Coronary artery (tissue), 2 donors: Measurements from ENCODE around the gene BEAN1.
"Not testable (repeated sequence)": the region's sequence is repeated elsewhere in the genome, so short reads cannot be mapped to it uniquely, and the experiment has no call there.

Source experiments
- DNase-seq: peaks from one replicate; pipeline ENCODE4 v3.0.0-alpha.2; 2017; ENCODE audit warnings: low spot score
- H3K27ac ChIP-seq, 2 donors: fragments of 200-600 bp; sonication (generic); one replicate each; pipeline ENCODE4 v1.5.1; 2016 to 2019
- H3K4me3 ChIP-seq: fragments of 200-600 bp; sonication (generic); 2 replicates; pipeline ENCODE4 v1.5.1; 2016; ENCODE audit warnings: mild to moderate bottlenecking, moderate library complexity
- TF ChIP-seq, protein P1 (sequence below): fragments of 200-600 bp; sonication (generic); IDR thresholded peaks from one replicate; pipeline ENCODE4 v1.5.1; 2019; ENCODE audit warnings: antibody characterized with exemption

The BEAN1 gene

DNA sequence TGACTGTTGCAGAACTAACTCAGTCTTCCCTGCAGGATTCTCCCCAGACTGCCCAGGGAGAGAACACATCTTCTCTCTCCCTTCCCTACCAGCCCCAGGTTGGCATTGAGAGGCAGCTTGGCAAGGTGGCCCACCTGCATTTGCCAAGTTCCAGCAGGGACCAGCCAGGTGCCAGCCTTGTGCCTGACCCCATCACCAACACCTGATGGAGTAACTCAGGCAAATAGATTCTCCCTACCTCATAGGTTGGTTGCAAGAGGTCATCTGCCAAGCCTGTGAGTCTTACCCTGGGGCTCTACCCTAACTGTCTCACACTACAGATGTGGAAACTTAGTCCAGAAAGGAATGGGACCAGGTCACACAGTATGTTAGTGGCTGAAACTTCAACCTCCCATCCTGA is 20.4 kb downstream of the BEAN1 start:
- Histone ChIP-seq H3K4me3 (no peak overlapping the region), H3K27ac (no peak overlapping the region)
- TF ChIP-seq, protein P1, sequence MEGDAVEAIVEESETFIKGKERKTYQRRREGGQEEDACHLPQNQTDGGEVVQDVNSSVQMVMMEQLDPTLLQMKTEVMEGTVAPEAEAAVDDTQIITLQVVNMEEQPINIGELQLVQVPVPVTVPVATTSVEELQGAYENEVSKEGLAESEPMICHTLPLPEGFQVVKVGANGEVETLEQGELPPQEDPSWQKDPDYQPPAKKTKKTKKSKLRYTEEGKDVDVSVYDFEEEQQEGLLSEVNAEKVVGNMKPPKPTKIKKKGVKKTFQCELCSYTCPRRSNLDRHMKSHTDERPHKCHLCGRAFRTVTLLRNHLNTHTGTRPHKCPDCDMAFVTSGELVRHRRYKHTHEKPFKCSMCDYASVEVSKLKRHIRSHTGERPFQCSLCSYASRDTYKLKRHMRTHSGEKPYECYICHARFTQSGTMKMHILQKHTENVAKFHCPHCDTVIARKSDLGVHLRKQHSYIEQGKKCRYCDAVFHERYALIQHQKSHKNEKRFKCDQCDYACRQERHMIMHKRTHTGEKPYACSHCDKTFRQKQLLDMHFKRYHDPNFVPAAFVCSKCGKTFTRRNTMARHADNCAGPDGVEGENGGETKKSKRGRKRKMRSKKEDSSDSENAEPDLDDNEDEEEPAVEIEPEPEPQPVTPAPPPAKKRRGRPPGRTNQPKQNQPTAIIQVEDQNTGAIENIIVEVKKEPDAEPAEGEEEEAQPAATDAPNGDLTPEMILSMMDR: no peak
- peak; percentile 41 for DNase-seq

GRCh38 chr16:66451548-66451947 is 24.5 kb downstream of the BEAN1 start:
- Histone ChIP-seq H3K4me3 (no peak overlapping the region), H3K27ac (no peak overlapping the region)
- DNase-seq: peak; percentile 35
- TF ChIP-seq, protein P1: no peak

DNA sequence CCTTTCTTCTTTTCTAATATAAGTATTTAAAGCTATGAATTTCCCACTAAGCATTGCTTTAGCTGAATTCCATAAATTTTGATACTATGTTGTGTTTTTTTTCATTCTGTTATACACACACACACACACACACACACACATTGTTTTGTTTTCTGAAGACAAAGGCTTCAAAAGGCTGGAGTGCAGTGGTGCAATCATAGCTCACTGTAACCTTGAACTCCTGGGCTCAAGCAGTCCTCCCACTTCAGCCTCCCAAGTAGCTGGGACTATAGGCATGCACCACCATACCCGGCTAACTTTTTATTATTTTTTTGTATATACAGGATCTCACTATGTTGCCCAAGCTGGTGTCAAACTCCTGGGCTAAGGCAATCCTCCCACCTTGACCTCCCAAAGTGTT is 26.1 kb downstream of the BEAN1 start:
- H3K27ac ChIP-seq, H3K4me3 ChIP-seq, DNase-seq: not testable (repeated sequence)

DNA sequence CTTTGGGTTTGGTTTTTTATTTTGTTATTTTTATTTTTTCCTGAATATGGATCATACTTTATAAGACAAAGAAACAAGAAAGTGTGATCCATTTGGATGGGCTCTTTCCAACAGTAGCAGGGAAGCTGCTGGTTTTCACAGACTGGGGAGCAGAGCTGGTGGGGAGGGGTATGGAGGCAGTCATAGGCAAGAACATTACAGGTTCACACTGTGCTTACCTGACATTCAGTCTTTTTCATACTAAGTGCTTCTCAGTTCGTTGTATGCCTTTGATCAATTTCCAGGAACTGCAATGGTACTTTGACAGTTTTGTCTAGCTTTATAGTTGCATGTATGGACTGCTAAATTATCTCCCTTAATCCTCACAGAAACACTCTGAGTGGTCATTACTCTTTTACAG is 27.7 kb downstream of the BEAN1 start:
- TF ChIP-seq, protein P1: no peak
- Histone ChIP-seq H3K27ac (no peak overlapping the region), H3K4me3 (no peak overlapping the region)
- DNase-seq: peak; percentile 28

DNA sequence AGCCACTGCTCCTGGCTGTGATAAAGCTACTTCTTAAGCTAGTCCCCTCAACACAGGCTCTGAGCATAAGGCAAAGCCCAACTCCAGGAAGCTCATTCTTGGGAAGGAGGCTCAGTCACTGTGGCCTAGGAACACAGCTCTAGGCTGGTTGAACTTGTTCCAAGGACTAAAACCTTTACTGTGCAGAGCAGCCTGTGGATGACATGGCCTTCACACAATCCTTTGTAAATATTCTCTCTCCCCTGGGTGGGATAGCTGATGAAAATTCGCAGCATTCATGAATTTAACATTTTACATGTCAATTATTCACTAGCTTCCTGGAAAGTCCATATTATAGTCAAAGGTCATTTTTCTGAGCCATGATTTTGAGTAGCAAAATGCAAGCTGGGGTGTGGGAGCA is 28.9 kb downstream of the BEAN1 start:
- TF ChIP-seq, protein P1: no peak
- DNase-seq: peak; percentile 26
- Histone ChIP-seq H3K4me3 (no peak overlapping the region), H3K27ac (no peak overlapping the region)

DNA sequence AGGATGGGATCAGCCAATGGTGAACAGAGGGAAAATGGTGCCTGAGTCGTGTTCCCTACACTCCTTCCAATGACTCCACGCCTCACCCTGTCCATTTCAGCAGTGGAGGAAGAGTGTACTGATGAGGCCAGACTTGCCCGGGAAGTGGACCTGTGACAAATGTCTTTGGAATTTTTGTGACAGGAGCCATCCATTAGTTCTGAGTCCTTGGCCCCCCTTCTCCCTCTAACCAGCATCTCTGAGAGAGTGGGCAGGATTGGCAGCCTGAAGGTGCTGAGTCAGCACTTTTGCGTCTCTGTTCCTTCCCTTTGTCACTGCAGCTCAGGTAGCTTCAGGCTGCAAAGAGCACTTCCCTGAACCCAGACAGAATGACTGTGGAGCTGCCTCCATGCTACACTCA is 30.8 kb downstream of the BEAN1 start:
- DNase-seq: peak; percentile 31
- TF ChIP-seq, protein P1: no peak
- Histone ChIP-seq H3K4me3 (no peak overlapping the region), H3K27ac (no peak overlapping the region)

- TF ChIP-seq, protein P1: no peak
Observed at GRCh38 chr16:66458292-66458691, 31.2 kb downstream of the BEAN1 start.

DNA sequence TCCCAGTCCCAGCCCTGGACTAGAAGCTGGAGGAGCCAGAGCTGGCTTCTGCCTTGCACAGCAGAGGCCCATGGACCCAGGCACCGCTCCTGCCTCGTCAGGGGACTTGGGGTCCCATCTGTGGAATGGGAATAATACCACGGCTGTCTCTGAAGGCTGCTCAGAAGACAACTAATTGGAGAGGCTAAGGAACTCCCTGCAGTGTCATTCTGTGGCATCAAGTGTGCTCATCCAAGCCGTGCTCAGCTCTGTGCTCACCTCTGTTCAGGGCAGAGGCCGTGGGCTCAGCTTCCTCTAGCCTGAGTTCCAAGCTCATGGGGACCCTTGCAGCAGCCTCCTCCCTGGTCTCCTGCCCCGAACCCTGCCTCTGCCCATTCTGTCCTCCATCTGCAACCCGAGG is 31.8 kb downstream of the BEAN1 start:
- DNase-seq: no peak
- no peak overlapping the region for H3K27ac ChIP-seq
- H3K4me3 ChIP-seq: no peak overlapping the region
- TF ChIP-seq, protein P1: no peak

More at GRCh38 chr16:66458292-66458691, 31.2 kb downstream of the BEAN1 start:
- Histone ChIP-seq H3K4me3 (no peak overlapping the region), H3K27ac (no peak overlapping the region)
- no peak for DNase-seq
